HEK293 (cell line): ENCODE measurements around the gene FKRP.
A peak's percentile ranks its signal among the peaks of the same experiment; 100 is the strongest.

Experiments used
- GFI1B ChIP-seq: fragments of 450-650 bp; formaldehyde crosslinking; IDR thresholded peaks from 2 replicates; pipeline ENCODE4 v1.5.1; 2016; ENCODE audit warnings: missing biosample characterization, missing genetic modification characterization
- KLF10 ChIP-seq: fragments of 450-650 bp; IDR thresholded peaks from 2 replicates; pipeline ENCODE4 v1.5.1; 2018; ENCODE audit warnings: missing biosample characterization, mild to moderate bottlenecking, missing genetic modification characterization
- KLF17 ChIP-seq: fragments of 450-650 bp; formaldehyde crosslinking; IDR thresholded peaks from 2 replicates; pipeline ENCODE4 v1.5.1; 2016; ENCODE audit warnings: missing biosample characterization, missing genetic modification characterization
- SP7 ChIP-seq: fragments of 450-650 bp; formaldehyde crosslinking; IDR thresholded peaks from 2 replicates; pipeline ENCODE4 v1.5.1; 2016; ENCODE audit warnings: missing biosample characterization, missing genetic modification characterization
- TSHZ1 ChIP-seq: fragments of 450-650 bp; formaldehyde crosslinking; IDR thresholded peaks from 2 replicates; pipeline ENCODE4 v1.5.1; 2016; ENCODE audit warnings: missing biosample characterization, missing genetic modification characterization, borderline replicate concordance
- ZBTB17 ChIP-seq: fragments of 450-650 bp; formaldehyde crosslinking; IDR thresholded peaks from 2 replicates; pipeline ENCODE4 v1.5.1; 2016; ENCODE audit warnings: missing biosample characterization, missing genetic modification characterization
- ZBTB44 ChIP-seq: fragments of 450-650 bp; IDR thresholded peaks from 2 replicates; pipeline ENCODE4 v1.5.1; 2018; ENCODE audit warnings: missing biosample characterization, mild to moderate bottlenecking, missing genetic modification characterization
- ZBTB48 ChIP-seq: fragments of 450-650 bp; formaldehyde crosslinking; IDR thresholded peaks from 2 replicates; pipeline ENCODE4 v1.5.1; 2016; ENCODE audit warnings: missing biosample characterization, missing genetic modification characterization
- ZBTB7A ChIP-seq: fragments of 450-650 bp; formaldehyde crosslinking; IDR thresholded peaks from 2 replicates; pipeline ENCODE4 v1.5.1; 2016; ENCODE audit warnings: low read depth, missing biosample characterization, missing genetic modification characterization
- ZNF114 ChIP-seq: fragments of 450-650 bp; formaldehyde crosslinking; IDR thresholded peaks from 2 replicates; pipeline ENCODE4 v1.5.0; 2017; ENCODE audit warnings: missing biosample characterization, missing genetic modification characterization
- ZNF121 ChIP-seq: fragments of 450-650 bp; formaldehyde crosslinking; IDR thresholded peaks from 2 replicates; pipeline ENCODE4 v1.5.1; 2016; ENCODE audit warnings: missing biosample characterization, missing genetic modification characterization
- ZNF132 ChIP-seq: fragments of 450-650 bp; formaldehyde crosslinking; IDR thresholded peaks from 2 replicates; pipeline ENCODE4 v1.5.1; 2017; ENCODE audit warnings: missing biosample characterization, missing genetic modification characterization, borderline replicate concordance
- ZNF184 ChIP-seq: fragments of 450-650 bp; IDR thresholded peaks from 2 replicates; pipeline ENCODE4 v1.5.1; 2018; ENCODE audit warnings: missing biosample characterization, mild to moderate bottlenecking, missing genetic modification characterization
- ZNF19 ChIP-seq: fragments of 450-650 bp; formaldehyde crosslinking; IDR thresholded peaks from 2 replicates; pipeline ENCODE4; 2016; ENCODE audit warnings: missing biosample characterization, missing genetic modification characterization, low read depth
- ZNF23 ChIP-seq: fragments of 450-650 bp; formaldehyde crosslinking; IDR thresholded peaks from 2 replicates; pipeline ENCODE4 v1.5.1; 2016; ENCODE audit warnings: missing biosample characterization, missing genetic modification characterization, borderline replicate concordance
- ZNF292 ChIP-seq: fragments of 450-650 bp; formaldehyde crosslinking; IDR thresholded peaks from 2 replicates; pipeline ENCODE4 v1.5.1; 2016; ENCODE audit warnings: low read depth, missing biosample characterization, missing genetic modification characterization, borderline replicate concordance
- ZNF362 ChIP-seq: fragments of 450-650 bp; formaldehyde crosslinking; IDR thresholded peaks from 2 replicates; pipeline ENCODE4 v1.5.1; 2016; ENCODE audit warnings: missing biosample characterization, missing genetic modification characterization
- ZNF544 ChIP-seq: fragments of 450-650 bp; formaldehyde crosslinking; IDR thresholded peaks from 2 replicates; pipeline ENCODE4 v1.5.0; 2017; ENCODE audit warnings: missing biosample characterization, missing genetic modification characterization
- ZNF555 ChIP-seq: fragments of 450-650 bp; formaldehyde crosslinking; conservative IDR thresholded peaks from 2 replicates; pipeline ENCODE4 v1.5.1; 2017; ENCODE audit warnings: missing biosample characterization, mild to moderate bottlenecking, missing genetic modification characterization, inconsistent platforms
- ZNF660 ChIP-seq: fragments of 450-650 bp; IDR thresholded peaks from 2 replicates; pipeline ENCODE4 v1.5.1; 2018; ENCODE audit warnings: missing biosample characterization, mild to moderate bottlenecking, missing genetic modification characterization
- ZNF707 ChIP-seq: fragments of 450-650 bp; formaldehyde crosslinking; IDR thresholded peaks from 2 replicates; pipeline ENCODE4 v1.5.1; 2016; ENCODE audit warnings: missing biosample characterization, missing genetic modification characterization
- ZNF830 ChIP-seq: fragments of 450-650 bp; IDR thresholded peaks from 2 replicates; pipeline ENCODE4 v1.5.0; 2018; ENCODE audit warnings: missing biosample characterization, missing genetic modification characterization, low read depth, mild to moderate bottlenecking, moderate library complexity
- TF ChIP-seq, protein P1 (sequence below): fragments of 450-650 bp; formaldehyde crosslinking; IDR thresholded peaks from 2 replicates; pipeline ENCODE4 v1.5.1; 2017; ENCODE audit warnings: missing biosample characterization, missing genetic modification characterization
- TF ChIP-seq, protein P2 (sequence below): fragments of 450-650 bp; formaldehyde crosslinking; IDR thresholded peaks from 2 replicates; pipeline ENCODE4 v1.5.1; 2016; ENCODE audit warnings: missing biosample characterization, missing genetic modification characterization
- TF ChIP-seq, protein P3 (sequence below): fragments of 450-650 bp; formaldehyde crosslinking; IDR thresholded peaks from 2 replicates; pipeline ENCODE4 v1.5.1; 2016; ENCODE audit warnings: missing biosample characterization, missing genetic modification characterization, borderline replicate concordance

Gene FKRP

GRCh38 chr19:46746281-46747057 is 612 bp downstream of the FKRP start, which contains the start of gene STRN4 (continued):
- TF ChIP-seq ZNF660 (tag by site-specific recombination) (no peak), ZNF707 (no peak), SP7 (tag by site-specific recombination) (peak; percentile 26; the same call in 1 of the 2 replicates), ZBTB7A (tag by site-specific recombination) (peak; percentile 15; the same call in 1 of the 2 replicates), ZNF830 (tag by site-specific recombination) (no peak), KLF10 (tag by site-specific recombination) (no peak), TSHZ1 (no peak), KLF17 (tag by site-specific recombination) (no peak), ZNF132 (tag by site-specific recombination) (no peak), ZNF292 (no peak), ZBTB17 (tag by site-specific recombination) (no peak), ZNF544 (tag by site-specific recombination) (no peak), ZNF184 (tag by site-specific recombination) (no peak), ZNF555 (tag by site-specific recombination) (no peak), ZNF114 (tag by site-specific recombination) (no peak), ZNF23 (no peak), ZBTB48 (tag by site-specific recombination) (no peak), ZNF362 (no peak), ZNF121 (tag by site-specific recombination) (no peak), ZNF19 (no peak), GFI1B (no peak), ZBTB44 (tag by site-specific recombination) (no peak)
- TF ChIP-seq, protein P1, sequence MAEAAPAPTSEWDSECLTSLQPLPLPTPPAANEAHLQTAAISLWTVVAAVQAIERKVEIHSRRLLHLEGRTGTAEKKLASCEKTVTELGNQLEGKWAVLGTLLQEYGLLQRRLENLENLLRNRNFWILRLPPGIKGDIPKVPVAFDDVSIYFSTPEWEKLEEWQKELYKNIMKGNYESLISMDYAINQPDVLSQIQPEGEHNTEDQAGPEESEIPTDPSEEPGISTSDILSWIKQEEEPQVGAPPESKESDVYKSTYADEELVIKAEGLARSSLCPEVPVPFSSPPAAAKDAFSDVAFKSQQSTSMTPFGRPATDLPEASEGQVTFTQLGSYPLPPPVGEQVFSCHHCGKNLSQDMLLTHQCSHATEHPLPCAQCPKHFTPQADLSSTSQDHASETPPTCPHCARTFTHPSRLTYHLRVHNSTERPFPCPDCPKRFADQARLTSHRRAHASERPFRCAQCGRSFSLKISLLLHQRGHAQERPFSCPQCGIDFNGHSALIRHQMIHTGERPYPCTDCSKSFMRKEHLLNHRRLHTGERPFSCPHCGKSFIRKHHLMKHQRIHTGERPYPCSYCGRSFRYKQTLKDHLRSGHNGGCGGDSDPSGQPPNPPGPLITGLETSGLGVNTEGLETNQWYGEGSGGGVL (tag by site-specific recombination) = 0 out of 2 replicates have a peak, but pooled peaks have one; percentile 32
- TF ChIP-seq, protein P2, sequence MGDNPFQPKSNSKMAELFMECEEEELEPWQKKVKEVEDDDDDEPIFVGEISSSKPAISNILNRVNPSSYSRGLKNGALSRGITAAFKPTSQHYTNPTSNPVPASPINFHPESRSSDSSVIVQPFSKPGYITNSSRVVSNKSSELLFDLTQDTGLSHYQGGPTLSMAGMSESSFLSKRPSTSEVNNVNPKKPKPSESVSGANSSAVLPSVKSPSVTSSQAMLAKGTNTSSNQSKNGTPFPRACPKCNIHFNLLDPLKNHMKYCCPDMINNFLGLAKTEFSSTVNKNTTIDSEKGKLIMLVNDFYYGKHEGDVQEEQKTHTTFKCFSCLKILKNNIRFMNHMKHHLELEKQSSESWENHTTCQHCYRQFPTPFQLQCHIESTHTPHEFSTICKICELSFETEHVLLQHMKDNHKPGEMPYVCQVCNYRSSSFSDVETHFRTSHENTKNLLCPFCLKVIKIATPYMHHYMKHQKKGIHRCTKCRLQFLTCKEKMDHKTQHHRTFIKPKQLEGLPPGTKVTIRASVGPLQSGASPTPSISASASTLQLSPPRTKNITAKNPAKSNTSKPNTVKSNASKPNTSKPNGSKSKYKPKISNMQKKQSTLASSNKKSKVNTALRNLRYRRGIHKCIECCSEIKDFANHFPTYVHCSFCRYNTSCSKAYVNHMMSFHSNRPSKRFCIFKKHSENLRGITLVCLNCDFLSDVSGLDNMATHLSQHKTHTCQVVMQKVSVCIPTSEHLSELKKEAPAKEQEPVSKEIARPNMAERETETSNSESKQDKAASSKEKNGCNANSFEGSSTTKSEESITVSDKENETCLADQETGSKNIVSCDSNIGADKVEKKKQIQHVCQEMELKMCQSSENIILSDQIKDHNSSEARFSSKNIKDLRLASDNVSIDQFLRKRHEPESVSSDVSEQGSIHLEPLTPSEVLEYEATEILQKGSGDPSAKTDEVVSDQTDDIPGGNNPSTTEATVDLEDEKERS (tag by site-specific recombination) = no peak
- TF ChIP-seq, protein P3, sequence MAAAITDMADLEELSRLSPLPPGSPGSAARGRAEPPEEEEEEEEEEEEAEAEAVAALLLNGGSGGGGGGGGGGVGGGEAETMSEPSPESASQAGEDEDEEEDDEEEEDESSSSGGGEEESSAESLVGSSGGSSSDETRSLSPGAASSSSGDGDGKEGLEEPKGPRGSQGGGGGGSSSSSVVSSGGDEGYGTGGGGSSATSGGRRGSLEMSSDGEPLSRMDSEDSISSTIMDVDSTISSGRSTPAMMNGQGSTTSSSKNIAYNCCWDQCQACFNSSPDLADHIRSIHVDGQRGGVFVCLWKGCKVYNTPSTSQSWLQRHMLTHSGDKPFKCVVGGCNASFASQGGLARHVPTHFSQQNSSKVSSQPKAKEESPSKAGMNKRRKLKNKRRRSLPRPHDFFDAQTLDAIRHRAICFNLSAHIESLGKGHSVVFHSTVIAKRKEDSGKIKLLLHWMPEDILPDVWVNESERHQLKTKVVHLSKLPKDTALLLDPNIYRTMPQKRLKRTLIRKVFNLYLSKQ (tag by site-specific recombination) = no peak
